HepG2 (cell line): ENCODE data around the gene SP140L.
"Not testable (repeated sequence)": the region's sequence is repeated elsewhere in the genome, so short reads cannot be mapped to it uniquely, and the experiment has no call there.

Experiments used
- HDAC6 ChIP-seq: fragments of 200-600 bp; sonication (generic); IDR thresholded peaks from 2 replicates; pipeline ENCODE4 v1.7.0; 2017; ENCODE audit warnings: mild to moderate bottlenecking, antibody characterized with exemption, low read length, low read depth
- IKZF4 ChIP-seq: sonication (generic); formaldehyde crosslinking; IDR thresholded peaks from 2 replicates; pipeline ENCODE4 v1.5.1; 2020; ENCODE audit warnings: borderline replicate concordance, mild to moderate bottlenecking, low read depth, missing genetic modification reagents; ENCODE audit errors: not compliant biosample characterization
- NCOA2 ChIP-seq: sonication (generic); formaldehyde crosslinking; IDR thresholded peaks from 2 replicates; pipeline ENCODE4 v1.8.0; 2022; ENCODE audit warnings: inconsistent platforms
- PHF21A ChIP-seq: sonication (generic); formaldehyde crosslinking; IDR thresholded peaks from 2 replicates; pipeline ENCODE4 v1.5.0; 2020; ENCODE audit warnings: mild to moderate bottlenecking, missing genetic modification reagents
- REPIN1 ChIP-seq: sonication (generic); formaldehyde crosslinking; IDR thresholded peaks from 2 replicates; pipeline ENCODE4 v1.8.0; 2022; ENCODE audit warnings: missing genetic modification reagents, low read depth, mild to moderate bottlenecking, borderline replicate concordance
- SMAD9 ChIP-seq: sonication (generic); formaldehyde crosslinking; IDR thresholded peaks from 2 replicates; pipeline ENCODE4 v1.5.1; 2020; ENCODE audit warnings: mild to moderate bottlenecking, missing genetic modification reagents
- ZNF292 ChIP-seq: sonication (generic); formaldehyde crosslinking; IDR thresholded peaks from 2 replicates; pipeline ENCODE4 v1.8.1; 2022; ENCODE audit warnings: mild to moderate bottlenecking, low read depth, missing genetic modification reagents, borderline replicate concordance
- TF ChIP-seq, protein P1 (sequence below): sonication (generic); formaldehyde crosslinking; IDR thresholded peaks from 2 replicates; pipeline ENCODE4 v1.4.0; 2020; ENCODE audit warnings: missing genetic modification reagents

GRCh38 chr2:230398698-230399097 lies 71.7 kb downstream of the SP140L start:
- TF ChIP-seq SMAD9; REPIN1; IKZF4 (CRISPR knock-in tag); ZNF292; PHF21A (CRISPR knock-in tag); HDAC6; NCOA2 (CRISPR knock-in tag): not testable (repeated sequence)
- TF ChIP-seq, protein P1, sequence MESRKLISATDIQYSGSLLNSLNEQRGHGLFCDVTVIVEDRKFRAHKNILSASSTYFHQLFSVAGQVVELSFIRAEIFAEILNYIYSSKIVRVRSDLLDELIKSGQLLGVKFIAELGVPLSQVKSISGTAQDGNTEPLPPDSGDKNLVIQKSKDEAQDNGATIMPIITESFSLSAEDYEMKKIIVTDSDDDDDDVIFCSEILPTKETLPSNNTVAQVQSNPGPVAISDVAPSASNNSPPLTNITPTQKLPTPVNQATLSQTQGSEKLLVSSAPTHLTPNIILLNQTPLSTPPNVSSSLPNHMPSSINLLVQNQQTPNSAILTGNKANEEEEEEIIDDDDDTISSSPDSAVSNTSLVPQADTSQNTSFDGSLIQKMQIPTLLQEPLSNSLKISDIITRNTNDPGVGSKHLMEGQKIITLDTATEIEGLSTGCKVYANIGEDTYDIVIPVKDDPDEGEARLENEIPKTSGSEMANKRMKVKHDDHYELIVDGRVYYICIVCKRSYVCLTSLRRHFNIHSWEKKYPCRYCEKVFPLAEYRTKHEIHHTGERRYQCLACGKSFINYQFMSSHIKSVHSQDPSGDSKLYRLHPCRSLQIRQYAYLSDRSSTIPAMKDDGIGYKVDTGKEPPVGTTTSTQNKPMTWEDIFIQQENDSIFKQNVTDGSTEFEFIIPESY (CRISPR knock-in tag), result not testable (repeated sequence)
